Caki2 (cell line): ENCODE results near the gene PBXIP1. TPM values are rescaled to one million over a fixed set of nuclear protein-coding genes. Genes with fewer than 3 reads are reported as not detected.
"Not testable (repeated sequence)": the region's sequence is repeated elsewhere in the genome, so short reads cannot be mapped to it uniquely, and the experiment has no call there.

Experiments used
- DNase-seq: peaks from one replicate; pipeline ENCODE4 v3.0.0-alpha.2; 2015; ENCODE audit warnings: low read depth
- in situ Hi-C: cut with HindIII; loops from 2 replicates; pipeline ENCODE4 v1.10.0; 2016; ENCODE audit warnings: low sequenced_read_pairs, low pct_unique_long_range_greater_than_20kb, mixed read lengths
- total RNA-seq: library from RNA; depleted of rRNA; stranded (reverse); fragments of >200 nt; shearing (Covaris generic); gene quantifications from 2 replicates; pipeline ENCODE4 v1.2.3, GENCODE V29; 2014; ENCODE audit warnings: low replicate concordance; rRNA removed

PBXIP1 gene
- total RNA-seq, 1 experiment from 2014 or later, result 33.0 TPM

GRCh38 chr1:154925335-154926170 lies 30.3 kb downstream of the PBXIP1 start:
- in situ Hi-C loops, result no loop called here
- no peak for DNase-seq

- DNase-seq, result no peak
- in situ Hi-C loops, result no loop called here
These were observed 32.2 kb downstream of the PBXIP1 start for GRCh38 chr1:154923695-154924094.

GRCh38 chr1:154913273-154913672 lies 42.6 kb downstream of the PBXIP1 start:
- in situ Hi-C loops, result no loop called here
- DNase-seq, result no peak

- DNase-seq, result no peak
- in situ Hi-C loops, result no loop called here
These were observed 43.1 kb downstream of the PBXIP1 start for GRCh38 chr1:154912755-154913154.

DNA sequence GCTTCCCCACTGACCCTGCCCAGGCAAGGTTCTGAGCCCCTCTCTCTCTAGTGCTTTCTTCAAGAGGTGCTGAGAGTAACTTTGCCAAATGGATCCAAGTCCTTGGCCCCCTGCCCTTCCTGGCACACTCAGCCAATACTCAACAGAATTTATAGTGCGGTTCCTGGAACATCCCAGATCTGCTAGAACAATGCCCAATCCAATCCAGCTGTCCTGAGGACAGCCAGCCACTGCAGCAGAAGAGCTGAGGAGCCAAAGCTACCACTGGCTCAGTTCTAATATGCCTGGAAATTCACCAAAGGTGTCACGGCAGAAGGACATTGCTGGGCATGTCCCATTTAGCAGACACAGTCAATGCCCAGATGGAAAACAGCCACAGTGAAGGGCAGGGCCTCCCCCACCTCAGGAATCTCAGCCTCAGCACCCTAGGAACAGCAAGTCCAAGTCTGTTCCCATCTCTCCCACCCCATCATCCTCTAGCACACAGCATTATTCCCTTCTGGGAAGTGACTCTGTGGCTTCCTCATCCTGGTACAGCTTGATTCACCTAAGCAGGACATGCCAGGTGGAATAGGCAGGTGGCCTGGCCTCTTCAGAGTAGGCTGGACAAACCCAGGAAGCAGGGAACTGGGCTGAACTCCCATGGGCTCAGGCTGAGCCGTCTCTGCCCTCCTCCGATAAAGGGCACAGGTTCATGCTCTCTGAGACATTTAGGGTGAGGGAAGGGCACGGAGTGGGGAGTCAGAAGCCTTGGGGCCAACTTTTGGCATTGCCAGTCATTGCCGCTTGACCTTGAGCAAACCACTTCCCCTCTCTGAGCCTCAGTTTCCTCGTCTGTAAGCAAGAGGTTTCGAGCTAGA lies 44.0 kb downstream of the PBXIP1 start:
- DNase-seq, result no peak
- in situ Hi-C loops, result no loop called here

DNA sequence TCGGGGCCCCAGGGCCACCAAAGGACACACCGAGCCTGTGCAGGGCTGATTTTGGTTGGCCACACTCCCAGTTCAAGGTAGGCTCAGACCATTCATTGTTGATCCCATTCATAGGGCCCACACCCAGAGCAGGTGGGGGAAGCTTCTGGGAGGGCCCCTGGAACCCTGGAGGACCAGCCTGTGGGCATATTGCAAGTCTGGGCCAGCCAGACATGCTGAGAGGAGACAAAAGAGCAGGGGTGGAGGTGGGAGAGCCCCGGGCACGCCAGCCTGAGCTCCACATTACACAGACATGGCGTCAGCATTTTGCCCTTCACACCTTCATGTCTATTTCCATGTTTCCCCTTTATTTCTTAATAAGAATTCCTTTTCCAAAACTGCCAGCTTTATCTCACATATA lies 45.0 kb downstream of the PBXIP1 start:
- DNase-seq, result no peak
- in situ Hi-C loops, result no loop called here

- in situ Hi-C loops, result no loop called here
These were observed 47.0 kb downstream of the PBXIP1 start for GRCh38 chr1:154908937-154909336.

DNA sequence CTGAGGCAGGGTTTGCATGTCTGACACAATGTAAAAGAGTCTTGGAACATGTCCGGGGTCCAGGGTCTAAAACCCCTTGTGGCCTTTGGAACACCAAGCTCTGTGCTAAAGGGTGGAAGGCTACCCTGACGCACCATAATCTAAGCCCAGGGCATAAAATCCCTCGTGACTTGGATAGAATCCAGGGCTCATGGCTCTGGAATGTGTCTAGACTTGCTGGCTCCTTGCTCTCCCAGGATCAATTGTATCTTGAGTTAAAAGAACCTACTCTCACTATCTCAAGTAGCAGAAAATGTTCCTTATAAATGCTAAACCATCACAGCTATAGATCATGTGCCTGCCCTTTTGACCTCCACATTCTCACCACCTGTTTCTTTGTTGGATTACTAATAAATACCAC lies 47.8 kb downstream of the PBXIP1 start:
- DNase-seq, in situ Hi-C loops: not testable (repeated sequence)

More at GRCh38 chr1:154908937-154909336, 47.0 kb downstream of the PBXIP1 start:
- DNase-seq, result no peak

GRCh38 chr1:154906621-154907081 lies 49.2 kb downstream of the PBXIP1 start:
- in situ Hi-C loops, result no loop called here
- DNase-seq, result no peak

DNA sequence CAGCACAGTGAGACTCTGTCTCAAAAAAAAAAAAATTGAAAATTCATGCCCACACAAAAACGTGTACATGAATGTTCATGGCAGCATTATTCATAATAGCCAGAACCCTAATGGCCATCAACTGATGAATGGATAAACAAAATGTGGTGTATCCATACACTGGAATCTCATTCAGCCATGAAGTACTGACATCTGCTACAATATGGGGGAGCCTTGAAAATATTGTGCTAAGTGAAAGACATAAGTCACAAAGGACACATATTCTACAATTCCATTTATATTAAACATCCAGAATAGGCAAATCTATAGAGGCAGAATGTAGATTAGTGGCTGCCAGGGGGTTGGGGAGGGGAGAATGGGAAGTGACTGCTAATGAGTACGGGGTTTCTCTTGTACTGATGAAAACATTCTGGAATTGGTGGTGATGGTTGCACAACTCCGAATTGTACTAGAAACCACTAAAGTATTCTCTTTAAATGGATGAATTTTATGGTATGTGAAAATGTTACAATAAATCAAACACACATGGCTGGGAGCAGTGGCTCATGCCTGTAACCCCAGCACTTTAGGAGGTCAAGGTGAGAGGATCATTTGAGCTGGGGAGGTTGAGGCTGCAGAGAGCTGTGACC lies 52.8 kb downstream of the PBXIP1 start:
- DNase-seq, result no peak
- in situ Hi-C loops, result no loop called here

GRCh38 chr1:154901591-154901990 lies 54.3 kb downstream of the PBXIP1 start:
- in situ Hi-C loops, result no loop called here
- no peak for DNase-seq

DNA sequence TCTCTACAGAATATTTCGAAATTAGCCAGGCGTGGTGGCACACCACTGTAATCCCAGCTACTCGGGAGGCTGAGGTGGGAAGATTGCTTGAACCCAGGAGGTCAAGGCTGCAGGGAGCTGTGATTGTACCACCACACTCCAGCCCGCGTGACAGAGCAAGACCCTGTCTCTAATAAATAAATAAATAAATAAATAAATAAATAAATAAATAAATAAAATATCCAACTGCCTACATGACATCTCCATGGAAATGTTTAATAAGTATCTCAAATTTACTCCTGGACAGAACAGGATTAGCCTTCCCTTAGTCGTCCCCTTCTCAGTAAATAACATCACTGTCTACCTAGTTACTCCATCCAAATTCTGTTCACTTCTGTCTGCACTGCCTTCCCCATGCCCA lies 56.9 kb downstream of the PBXIP1 start:
- in situ Hi-C loops, result no loop called here
- no peak for DNase-seq

GRCh38 chr1:154896771-154897286 lies 59.1 kb downstream of the PBXIP1 start:
- in situ Hi-C loops, result no loop called here
- DNase-seq, result no peak

DNA sequence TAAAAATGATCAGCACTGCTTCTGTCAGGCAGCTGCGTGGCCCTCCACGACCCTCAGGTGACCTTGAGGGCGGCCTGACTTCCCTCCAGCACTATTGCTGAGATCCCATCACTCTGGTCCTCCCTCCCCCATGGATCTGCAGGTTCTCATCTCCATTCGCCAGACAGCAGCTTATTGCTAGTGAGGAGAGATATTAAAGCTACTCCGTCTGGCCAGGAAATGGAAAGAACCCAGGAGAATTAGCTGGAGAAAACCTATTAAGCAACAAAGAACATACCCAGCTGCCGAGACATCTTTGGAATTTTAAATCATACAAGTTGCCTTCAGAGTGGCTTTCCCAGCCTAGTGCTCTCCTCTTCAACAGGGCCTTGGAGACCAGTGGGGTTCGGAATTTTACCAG lies 60.1 kb downstream of the PBXIP1 start:
- in situ Hi-C loops, result no loop called here
- DNase-seq, result no peak

Other genes with a start within 250 kb of the PBXIP1 start
- gene KCNN3, start 85.8 kb downstream of the PBXIP1 start, total RNA-seq, result not detected in 2 replicates
- gene PMVK, start 19.4 kb downstream of the PBXIP1 start, total RNA-seq, result 49.9 and 66.3 TPM in 2 replicates
- 18.4 and 22.2 TPM in 2 replicates for gene PYGO2, start 5.7 kb upstream of the PBXIP1 start, total RNA-seq
- 95.0 and 109 TPM in 2 replicates for gene SHC1, start 14.6 kb upstream of the PBXIP1 start, total RNA-seq
- gene CKS1B, start 18.6 kb upstream of the PBXIP1 start, total RNA-seq, result 166 and 305 TPM in 2 replicates
- gene FLAD1, start 27.2 kb upstream of the PBXIP1 start, total RNA-seq, result 33.4 and 41.9 TPM in 2 replicates
- not detected in 2 replicates for gene LENEP, start 37.5 kb upstream of the PBXIP1 start, total RNA-seq
- 12.2 and 22.8 TPM in 2 replicates for gene ZBTB7B, start 46.7 kb upstream of the PBXIP1 start, total RNA-seq
- not detected in 2 replicates for gene DCST2, start 77.7 kb upstream of the PBXIP1 start, total RNA-seq
- not detected in 2 replicates for gene DCST1, start 77.7 kb upstream of the PBXIP1 start, total RNA-seq
- 102 and 125 TPM in 2 replicates for gene ADAM15, start 95.2 kb upstream of the PBXIP1 start, total RNA-seq
- 22.3 and 38.5 TPM in 2 replicates for gene EFNA4, start 107.6 kb upstream of the PBXIP1 start, total RNA-seq
- gene EFNA3, start 122.7 kb upstream of the PBXIP1 start, total RNA-seq, result 9.1 and 10.0 TPM in 2 replicates
- gene EFNA1, start 171.8 kb upstream of the PBXIP1 start, total RNA-seq, result 2.5 and 19.2 TPM in 2 replicates
- gene SLC50A1, start 179.8 kb upstream of the PBXIP1 start, total RNA-seq, result 46.9 and 54.7 TPM in 2 replicates
- 171 and 198 TPM in 2 replicates for gene DPM3, start 184.4 kb upstream of the PBXIP1 start, total RNA-seq
- 271 and 341 TPM in 2 replicates for gene KRTCAP2, start 217.2 kb upstream of the PBXIP1 start, total RNA-seq
- gene TRIM46, start 217.8 kb upstream of the PBXIP1 start, total RNA-seq, result not detected in 2 replicates